Testis (tissue), 2 donors: ENCODE measurements around the gene DCLK2.

Experiments used
- POLR2A ChIP-seq: fragments of 450-650 bp; IDR thresholded peaks from one replicate; pipeline ENCODE4 v1.6.1; 2017; ENCODE audit warnings: antibody characterized with exemption, mild to moderate bottlenecking, moderate library complexity
- TF ChIP-seq, protein P1 (sequence below), 3 experiments: fragments of 450-650 bp in 2 of 3; fragments of 200-600 bp in 1 of 3; sonication (generic) in 1 of 3; IDR thresholded peaks; one replicate each; pipeline ENCODE4 v1.5.1; 2016 to 2019; ENCODE audit warnings: antibody characterized with exemption in 3 of 3, mild to moderate bottlenecking in 2 of 3, moderate library complexity in 1 of 3

DNA sequence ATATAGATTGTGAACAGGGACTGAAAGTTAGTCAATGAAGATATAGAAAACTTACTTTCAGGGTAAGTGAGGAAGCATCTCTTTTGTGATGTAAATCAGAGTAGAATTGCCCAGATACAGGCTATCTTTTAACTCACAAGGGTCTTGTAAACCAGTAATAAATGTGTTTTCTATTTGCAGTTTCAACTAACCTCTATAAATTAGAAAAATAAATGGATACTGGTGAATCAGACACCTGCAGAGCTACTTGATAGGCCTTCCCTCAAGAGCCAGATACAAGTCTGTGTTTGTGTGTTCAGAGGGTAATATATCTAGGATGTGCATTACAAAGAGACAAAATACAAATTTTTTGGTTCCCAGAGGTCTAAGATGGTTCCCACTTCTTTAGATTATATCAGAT, 82.9 kb downstream of the DCLK2 start:
- TF ChIP-seq POLR2A = no peak
- TF ChIP-seq, protein P1, sequence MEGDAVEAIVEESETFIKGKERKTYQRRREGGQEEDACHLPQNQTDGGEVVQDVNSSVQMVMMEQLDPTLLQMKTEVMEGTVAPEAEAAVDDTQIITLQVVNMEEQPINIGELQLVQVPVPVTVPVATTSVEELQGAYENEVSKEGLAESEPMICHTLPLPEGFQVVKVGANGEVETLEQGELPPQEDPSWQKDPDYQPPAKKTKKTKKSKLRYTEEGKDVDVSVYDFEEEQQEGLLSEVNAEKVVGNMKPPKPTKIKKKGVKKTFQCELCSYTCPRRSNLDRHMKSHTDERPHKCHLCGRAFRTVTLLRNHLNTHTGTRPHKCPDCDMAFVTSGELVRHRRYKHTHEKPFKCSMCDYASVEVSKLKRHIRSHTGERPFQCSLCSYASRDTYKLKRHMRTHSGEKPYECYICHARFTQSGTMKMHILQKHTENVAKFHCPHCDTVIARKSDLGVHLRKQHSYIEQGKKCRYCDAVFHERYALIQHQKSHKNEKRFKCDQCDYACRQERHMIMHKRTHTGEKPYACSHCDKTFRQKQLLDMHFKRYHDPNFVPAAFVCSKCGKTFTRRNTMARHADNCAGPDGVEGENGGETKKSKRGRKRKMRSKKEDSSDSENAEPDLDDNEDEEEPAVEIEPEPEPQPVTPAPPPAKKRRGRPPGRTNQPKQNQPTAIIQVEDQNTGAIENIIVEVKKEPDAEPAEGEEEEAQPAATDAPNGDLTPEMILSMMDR (IDR thresholded peaks at IDR 0.05) = no peak
